Cardiac muscle cell (in vitro differentiated cells and primary cell): ENCODE results near the gene DENND1B. TPM values are rescaled to one million over a fixed set of nuclear protein-coding genes. Genes with fewer than 3 reads are reported as not detected.

Source experiments
- DNase-seq, 2 donors: peaks; one replicate each; pipeline versions ENCODE4 v3.0.0 to v3.0.0-alpha.2; 2010 to 2017; ENCODE audit warnings: low read depth in 1 of 2, low spot score in 1 of 2
- H3K27ac ChIP-seq: fragments of 200-600 bp; sonication (generic); 2 replicates; pipeline ENCODE4 v1.5.1; 2016
- H3K27me3 ChIP-seq: fragments of 200-600 bp; sonication (generic); 2 replicates; pipeline ENCODE4 v1.6.0; 2016; ENCODE audit warnings: control low read depth
- H3K36me3 ChIP-seq: fragments of 200-600 bp; sonication (generic); 2 replicates; pipeline ENCODE4 v1.5.1; 2016; ENCODE audit warnings: control low read depth
- H3K4me1 ChIP-seq: fragments of 200-600 bp; sonication (generic); 2 replicates; pipeline ENCODE4 v1.8.1; 2017; ENCODE audit warnings: low read depth, mild to moderate bottlenecking, mixed run types
- H3K4me3 ChIP-seq: fragments of 200-600 bp; sonication (generic); 2 replicates; pipeline ENCODE4 v1.5.1; 2016; ENCODE audit warnings: mild to moderate bottlenecking
- H3K9me3 ChIP-seq: fragments of 200-600 bp; sonication (generic); 2 replicates; pipeline ENCODE4 v1.5.1; 2017; ENCODE audit warnings: low read depth, mild to moderate bottlenecking, control low read depth
- polyA plus RNA-seq: library from polyadenylated mRNA; unstranded; fragments of >200 nt; fragmentation: Nextera tagmentation; extraction: Ambion mirVana; gene quantifications from 2 replicates; pipeline ENCODE4 v1.2.1, GENCODE V29; 2016
- total RNA-seq: library from RNA; depleted of rRNA; stranded (reverse); fragments of >200 nt; gene quantifications from 2 replicates; pipeline ENCODE4 v1.2.3, GENCODE V29; 2016
- TF ChIP-seq, protein P1 (sequence below): IDR thresholded peaks from 2 replicates; pipeline ENCODE4 v1.5.1; 2012; ENCODE audit warnings: low read depth, mild to moderate bottlenecking, low read length

The DENND1B gene
- total and polyA plus RNA-seq, 2 experiments from 2014 or later = 9.9 to 11.0 TPM

DNA sequence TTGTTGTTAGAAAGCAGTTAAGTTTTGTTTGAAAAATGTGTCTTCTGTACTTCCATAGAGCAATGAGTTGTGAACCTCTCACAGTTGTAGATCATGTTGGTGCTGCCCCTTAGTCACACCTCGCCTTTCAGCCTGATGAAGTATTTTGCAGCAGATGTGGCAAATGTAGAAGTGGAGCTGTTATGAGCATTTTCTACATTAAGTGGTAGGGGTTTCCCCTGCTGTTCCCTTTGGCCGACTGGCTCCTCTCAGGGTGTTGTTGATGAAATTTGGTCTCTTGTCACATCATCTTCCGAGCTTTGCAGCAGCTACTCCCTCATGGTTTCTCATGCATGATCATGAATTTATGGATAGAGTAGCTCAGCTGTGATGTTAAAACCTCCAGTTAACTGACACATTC is 33.6 kb upstream of the DENND1B start:
- no peak for DNase-seq
- Histone ChIP-seq H3K27ac (no peak overlapping the region), H3K4me3 (no peak overlapping the region), H3K9me3 (no peaks in the 10 kb centered on the region), H3K4me1 (peaks cover 9% of the 10 kb centered on the region), H3K36me3 (no peaks in the 10 kb centered on the region), H3K27me3 (no peaks in the 10 kb centered on the region)
- TF ChIP-seq, protein P1, sequence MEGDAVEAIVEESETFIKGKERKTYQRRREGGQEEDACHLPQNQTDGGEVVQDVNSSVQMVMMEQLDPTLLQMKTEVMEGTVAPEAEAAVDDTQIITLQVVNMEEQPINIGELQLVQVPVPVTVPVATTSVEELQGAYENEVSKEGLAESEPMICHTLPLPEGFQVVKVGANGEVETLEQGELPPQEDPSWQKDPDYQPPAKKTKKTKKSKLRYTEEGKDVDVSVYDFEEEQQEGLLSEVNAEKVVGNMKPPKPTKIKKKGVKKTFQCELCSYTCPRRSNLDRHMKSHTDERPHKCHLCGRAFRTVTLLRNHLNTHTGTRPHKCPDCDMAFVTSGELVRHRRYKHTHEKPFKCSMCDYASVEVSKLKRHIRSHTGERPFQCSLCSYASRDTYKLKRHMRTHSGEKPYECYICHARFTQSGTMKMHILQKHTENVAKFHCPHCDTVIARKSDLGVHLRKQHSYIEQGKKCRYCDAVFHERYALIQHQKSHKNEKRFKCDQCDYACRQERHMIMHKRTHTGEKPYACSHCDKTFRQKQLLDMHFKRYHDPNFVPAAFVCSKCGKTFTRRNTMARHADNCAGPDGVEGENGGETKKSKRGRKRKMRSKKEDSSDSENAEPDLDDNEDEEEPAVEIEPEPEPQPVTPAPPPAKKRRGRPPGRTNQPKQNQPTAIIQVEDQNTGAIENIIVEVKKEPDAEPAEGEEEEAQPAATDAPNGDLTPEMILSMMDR = no peak

DNA sequence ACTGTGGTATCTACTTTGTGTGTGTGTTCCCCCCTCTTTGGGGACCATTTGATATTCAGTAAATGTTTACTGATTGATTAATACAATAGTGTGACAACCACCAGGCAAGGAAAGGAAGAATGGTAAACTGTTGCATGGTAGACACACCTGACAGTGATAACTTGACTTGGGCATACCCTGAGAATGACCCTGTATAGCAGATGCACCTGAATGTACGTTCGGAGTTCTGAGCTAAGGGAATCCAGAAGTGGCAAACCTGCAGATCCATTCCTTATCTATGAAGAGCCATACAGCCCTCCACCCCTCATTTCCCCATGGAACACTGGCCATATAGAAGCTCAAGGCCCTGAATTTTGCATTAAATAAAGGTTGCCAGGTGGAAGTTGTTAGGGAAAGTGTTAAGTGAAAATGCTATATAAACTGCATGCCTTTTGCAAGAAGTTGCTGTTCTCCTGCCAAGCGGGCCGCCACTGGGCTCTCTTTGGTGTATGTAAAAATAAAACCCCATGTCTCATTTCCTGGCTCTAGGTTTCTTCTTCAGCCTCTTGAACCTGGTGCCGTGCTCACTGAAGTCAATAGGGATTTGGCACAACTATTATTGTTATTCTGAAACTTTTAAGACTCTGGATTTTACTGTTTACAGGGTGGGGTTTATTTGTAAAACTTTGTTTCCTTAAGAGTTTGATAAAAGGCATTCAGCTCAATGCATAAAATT is 32.6 kb upstream of the DENND1B start:
- Histone ChIP-seq H3K4me1 (peaks cover 9% of the 10 kb centered on the region), H3K27ac (no peak overlapping the region), H3K27me3 (no peaks in the 10 kb centered on the region), H3K36me3 (no peaks in the 10 kb centered on the region), H3K4me3 (no peak overlapping the region), H3K9me3 (no peaks in the 10 kb centered on the region)
- TF ChIP-seq, protein P1 = no peak
- DNase-seq = peak in 1 of 2 donors; percentile 7

DNA sequence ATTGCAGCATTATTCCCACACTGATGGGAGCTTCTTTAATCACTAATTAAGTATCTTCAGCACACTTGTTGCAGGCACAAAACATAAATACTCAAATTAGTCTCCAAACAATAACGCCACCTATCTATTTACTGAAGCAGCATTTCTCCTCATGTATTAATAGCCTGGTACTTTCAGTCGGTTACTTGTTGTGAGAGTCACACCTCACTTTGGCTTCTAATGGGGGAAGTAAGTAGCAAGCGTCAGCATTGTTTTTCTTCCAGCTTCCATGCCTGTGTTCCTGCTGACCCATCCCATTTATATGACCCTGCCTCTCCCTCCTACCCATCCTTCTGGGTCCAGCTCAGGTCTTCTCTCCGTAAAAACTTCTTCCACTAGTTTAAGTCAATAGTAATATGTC is 31.9 kb upstream of the DENND1B start:
- no peak overlapping the region for H3K4me3 ChIP-seq
- TF ChIP-seq, protein P1 = no peak
- H3K9me3 ChIP-seq = no peaks in the 10 kb centered on the region
- H3K27ac ChIP-seq = no peak overlapping the region
- H3K36me3 ChIP-seq = no peaks in the 10 kb centered on the region
- DNase-seq = no peak
- H3K4me1 ChIP-seq = peaks cover 7% of the 10 kb centered on the region
- no peaks in the 10 kb centered on the region for H3K27me3 ChIP-seq

DNA sequence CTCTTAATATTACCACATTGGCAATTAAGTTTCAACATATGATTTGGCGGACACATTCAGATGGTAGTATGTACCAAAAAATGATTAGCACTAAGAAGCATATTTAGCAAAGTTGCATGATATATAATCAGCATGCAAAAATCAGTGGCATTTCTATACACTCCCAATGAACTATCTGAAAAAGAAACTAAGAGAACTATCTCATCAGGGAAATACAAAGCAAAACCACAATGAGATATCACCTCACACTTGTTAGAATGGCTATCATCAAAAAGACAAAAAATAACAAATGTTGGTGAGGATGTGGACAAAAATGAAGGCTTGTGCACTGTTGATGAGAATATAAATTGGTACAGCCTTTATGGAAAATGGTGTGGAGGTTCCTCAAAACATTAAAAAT is 31.4 kb upstream of the DENND1B start:
- H3K27me3 ChIP-seq = no peaks in the 10 kb centered on the region
- no peak for DNase-seq

DNA sequence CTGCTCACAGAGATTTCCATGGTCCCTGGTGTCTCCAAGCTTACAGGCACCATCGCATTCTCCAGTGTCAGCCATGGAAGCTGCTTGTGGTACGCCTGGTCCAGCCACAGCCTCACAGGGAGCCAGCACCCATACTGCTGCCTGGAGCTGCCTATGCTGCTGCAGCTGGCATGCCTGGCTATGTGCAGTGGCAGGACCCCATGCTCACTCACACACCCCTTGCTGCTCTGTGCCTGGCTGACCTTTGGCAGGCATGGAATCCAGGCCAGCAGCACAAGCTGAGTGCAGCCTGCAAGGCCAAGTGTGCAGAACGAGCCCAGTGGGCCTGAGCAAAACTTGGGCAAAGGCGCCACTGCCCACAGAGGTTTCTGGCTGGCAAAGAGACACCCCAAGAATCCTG is 26.4 kb upstream of the DENND1B start:
- no peak for DNase-seq
- Histone ChIP-seq H3K4me3 (no peak overlapping the region), H3K4me1 (no peaks in the 10 kb centered on the region), H3K9me3 (no peaks in the 10 kb centered on the region), H3K27ac (no peak overlapping the region), H3K27me3 (no peaks in the 10 kb centered on the region), H3K36me3 (no peaks in the 10 kb centered on the region)
- TF ChIP-seq, protein P1 = no peak

More for the DNA sequence above, 31.4 kb upstream of the DENND1B start:
- Histone ChIP-seq H3K9me3 (no peaks in the 10 kb centered on the region), H3K4me1 (peaks cover 2% of the 10 kb centered on the region), H3K27ac (no peak overlapping the region), H3K4me3 (no peak overlapping the region), H3K36me3 (no peaks in the 10 kb centered on the region)
- TF ChIP-seq, protein P1 = no peak
